ENCODE data around the gene INPP5A.
"Not testable (repeated sequence)": the region's sequence is repeated elsewhere in the genome, so short reads cannot be mapped to it uniquely, and the experiment has no call there.

The INPP5A gene

DNA sequence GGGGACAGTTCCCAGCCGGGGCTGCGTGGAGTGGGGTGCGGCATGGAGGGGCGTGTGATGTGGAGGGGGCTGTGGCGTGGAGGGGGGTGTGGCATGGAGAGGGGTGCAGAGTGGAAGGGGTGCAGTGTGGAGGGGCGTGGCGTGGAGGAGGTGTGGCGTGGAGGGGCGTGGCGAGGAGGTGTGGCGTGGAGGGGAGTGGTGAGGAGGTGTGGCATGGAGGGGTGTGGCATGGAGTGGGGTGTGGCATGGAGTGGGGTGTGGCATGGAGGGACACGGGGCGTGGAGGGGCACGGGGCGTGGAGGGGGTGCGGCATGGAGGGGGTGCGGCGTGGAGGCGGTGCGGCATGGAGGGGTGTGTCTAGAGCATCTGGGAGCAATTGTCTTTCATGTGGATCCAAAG is 214.8 kb downstream of the INPP5A start:
- DNase-seq, result no peak

DNA sequence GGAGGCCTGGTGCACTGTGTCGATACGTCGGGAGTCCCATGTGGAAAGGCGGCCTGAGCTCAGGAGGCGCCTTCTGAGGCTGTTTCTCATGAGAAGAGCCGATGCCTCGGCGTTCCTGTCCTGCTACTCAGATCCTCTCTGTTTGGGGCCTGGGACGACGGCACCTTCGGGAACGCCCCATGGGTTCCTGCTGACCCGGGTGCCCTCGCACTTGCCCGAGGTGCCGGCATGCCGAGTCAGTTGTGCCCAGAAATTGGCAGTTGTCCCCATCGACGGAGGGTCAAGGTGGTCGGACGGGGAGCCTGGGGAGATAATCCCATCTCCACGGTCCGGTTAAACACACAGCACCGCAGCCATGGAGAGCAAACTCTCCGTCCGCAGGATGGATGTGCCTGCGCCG is 215.4 kb downstream of the INPP5A start:
- no peak for DNase-seq

DNA sequence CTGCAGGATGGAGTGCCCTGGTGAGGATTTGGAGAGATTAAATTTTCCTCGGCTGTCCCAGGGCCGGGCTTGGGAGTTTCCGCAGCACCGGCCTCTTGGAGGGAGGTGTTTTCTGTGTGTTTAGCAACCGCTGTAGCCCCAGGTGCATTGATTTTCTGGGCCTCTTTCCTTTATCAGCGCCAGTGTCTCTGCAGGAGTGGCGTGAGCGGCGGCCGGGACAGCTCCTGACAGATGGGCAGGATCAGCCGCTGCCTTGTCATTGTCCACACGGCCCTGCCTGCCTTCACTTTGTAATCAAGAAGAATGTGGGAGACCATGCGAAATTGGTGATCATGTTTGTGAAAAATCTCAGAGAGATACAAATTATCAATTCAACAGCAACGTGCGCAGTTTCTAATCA is 216.0 kb downstream of the INPP5A start:
- no peak for DNase-seq

DNA sequence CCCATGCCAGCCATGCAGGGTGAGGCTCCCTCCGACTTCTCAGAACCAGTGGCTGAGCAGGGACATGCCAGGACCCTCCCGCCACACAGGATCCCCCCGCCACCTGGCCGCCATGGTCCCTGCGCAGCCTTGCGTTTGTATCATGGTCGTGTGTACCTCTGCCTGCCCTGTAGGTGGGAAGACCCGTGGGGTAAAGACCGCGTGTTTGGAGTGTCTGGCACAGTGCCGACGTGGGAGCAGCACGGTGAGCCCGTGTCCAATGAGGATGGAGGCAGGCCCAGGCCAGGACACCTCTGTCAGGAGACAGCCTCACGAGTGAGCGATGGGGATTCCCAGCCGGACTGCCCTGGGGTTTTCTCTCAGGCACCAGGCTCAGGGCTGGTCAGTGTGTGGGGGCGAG is 216.5 kb downstream of the INPP5A start:
- DNase-seq, result no peak

DNA sequence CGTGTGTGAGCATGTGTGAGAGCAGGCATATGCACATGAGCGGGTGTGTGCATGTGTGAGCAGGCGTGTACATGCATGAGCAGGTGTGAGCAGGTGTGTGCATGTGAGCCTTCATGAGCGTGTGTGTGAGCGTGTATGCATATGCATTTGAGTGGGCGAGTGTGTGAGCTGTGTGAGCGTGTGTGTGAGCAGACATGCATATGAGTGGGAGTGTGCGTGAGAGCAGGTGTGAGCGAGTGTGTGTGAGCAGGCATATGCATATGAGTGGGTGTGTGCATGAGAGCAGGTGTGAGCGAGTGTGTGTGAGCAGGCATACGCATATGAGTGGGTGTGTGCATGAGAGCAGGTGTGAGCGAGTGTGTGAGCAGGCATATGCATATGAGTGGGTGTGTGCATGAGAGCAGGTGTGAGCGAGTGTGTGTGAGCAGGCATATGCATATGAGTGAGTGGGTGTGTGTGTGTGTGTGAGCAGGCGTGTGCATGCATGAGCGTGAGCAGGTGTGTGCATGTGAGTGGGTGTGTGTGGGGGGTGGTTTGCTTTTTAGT is 217.7 kb downstream of the INPP5A start:
- DNase-seq, result no peak

DNA sequence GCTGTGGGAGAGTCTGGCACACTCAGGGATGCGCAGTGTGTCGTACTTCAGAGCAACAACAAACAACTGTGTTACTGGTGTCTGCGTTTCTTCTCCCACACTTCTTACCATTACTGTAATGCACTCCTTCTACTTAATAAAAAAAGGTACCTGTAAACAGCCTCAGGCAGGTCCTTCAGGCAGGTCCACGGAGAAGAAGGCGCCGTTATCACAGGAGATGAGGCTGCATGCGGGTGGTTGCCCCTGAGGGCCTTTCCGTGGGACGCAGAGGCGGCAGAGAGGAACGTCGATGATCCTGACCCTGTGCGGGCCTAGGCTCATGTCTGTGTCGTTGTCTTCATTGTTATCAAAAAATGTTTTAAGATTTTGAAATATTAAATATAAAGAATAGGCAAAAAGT is 219.0 kb downstream of the INPP5A start:
- no peak for DNase-seq

DNA sequence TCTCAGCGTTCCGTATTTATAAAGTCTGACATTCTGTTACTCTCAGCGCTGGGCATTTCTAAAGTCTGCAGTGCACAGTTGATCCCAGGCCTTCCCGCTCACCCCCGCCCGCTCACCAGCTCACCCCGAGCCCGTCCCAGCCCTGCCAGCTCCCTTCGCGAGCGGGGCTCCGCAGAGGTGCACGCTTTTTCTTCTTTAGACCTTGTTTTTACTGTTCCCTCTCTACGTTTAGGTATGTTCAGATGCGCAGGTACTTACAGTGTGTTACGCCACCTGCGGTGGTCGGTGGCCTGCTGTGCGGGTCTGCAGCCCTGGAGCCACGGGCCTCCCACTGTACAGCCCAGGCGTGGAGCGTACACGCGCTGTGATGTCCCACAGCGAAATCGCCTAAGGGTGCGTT is 219.6 kb downstream of the INPP5A start:
- DNase-seq, result no peak

DNA sequence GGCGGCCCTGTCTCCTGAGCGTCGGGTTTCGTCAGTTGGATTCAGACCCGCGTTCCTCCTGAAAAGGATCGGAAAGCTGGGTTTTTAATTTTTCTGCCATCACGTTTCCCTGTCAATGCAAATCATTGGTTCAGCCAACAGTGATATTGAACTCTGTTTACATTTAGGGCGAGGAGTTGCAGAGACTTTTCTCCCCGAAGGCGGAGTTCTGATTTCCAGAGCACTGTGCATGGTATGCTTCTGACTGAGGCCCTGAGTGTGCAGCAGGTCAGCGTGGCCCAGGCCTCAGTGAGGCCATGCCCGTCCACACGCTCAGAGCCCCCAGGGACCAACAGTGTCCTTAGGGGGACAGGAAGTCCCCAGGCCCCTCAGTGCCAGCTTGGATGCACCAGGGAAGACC is 221.3 kb downstream of the INPP5A start:
- DNase-seq, result no peak

DNA sequence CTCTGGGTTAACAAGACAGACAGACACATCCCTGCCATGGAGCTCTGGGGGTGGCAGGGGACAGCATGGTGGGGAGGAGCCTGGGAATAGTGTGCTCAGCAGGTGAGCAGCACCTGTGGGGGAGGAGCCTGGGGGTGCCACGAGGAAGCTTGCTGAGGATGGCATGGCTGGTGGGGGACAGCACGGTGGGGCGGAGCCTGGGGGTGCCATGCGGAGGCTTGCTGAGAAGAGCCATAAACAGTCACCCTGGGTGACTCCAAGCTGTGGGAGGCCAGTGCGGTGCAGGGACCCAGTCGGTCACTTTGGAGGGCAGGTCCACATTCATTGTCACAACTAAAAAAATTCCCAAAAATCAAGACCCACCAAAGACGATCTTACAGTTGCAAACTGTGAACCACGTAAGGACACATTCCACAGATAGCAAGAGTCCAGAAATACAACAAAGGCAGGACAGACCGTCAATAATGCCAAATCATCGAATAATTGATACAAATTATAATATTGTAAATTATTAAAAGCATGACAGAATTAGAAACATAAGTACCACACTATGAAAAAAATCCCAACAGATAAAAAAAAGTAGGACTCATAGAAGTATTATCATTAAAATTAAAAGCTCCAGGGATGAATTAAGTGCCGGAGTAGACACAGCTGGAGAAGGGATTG is 223.9 kb downstream of the INPP5A start:
- DNase-seq, result no peak

DNA sequence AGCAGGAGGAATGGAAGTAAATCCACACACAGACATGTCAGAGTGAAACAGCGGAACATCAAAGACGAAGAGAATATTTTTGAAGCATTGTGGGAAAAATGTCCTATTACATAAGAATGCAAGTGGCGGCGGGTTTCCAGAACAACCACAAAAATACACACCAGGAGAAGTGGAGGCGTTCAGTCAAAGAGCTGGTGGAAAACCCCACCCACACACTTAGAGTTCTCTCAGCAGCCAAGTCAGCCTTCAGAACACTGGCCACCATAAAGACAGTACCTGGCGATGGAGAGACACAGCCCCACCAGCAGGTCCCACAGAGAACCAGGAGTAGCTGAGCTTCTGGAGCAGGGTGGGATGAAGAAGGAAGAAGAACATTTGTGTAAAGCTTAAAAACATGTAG is 224.7 kb downstream of the INPP5A start:
- DNase-seq, result no peak

DNA sequence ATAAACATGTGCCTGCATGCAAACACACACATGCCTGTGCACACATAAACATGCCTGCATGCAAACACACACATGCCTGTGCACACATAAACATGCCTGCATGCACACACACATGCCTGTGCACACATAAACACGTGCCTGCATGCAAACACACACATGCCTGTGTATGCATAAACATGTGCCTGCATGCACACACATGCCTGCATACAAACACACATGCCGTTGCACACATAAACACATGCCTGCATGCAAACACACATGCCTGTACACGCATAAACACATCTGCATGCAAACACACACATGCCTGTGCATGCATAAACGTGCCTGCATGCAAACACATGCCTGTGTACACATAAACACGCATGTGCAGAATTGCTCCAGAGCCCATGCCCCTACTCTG is 226.0 kb downstream of the INPP5A start:
- DNase-seq, result no peak

DNA sequence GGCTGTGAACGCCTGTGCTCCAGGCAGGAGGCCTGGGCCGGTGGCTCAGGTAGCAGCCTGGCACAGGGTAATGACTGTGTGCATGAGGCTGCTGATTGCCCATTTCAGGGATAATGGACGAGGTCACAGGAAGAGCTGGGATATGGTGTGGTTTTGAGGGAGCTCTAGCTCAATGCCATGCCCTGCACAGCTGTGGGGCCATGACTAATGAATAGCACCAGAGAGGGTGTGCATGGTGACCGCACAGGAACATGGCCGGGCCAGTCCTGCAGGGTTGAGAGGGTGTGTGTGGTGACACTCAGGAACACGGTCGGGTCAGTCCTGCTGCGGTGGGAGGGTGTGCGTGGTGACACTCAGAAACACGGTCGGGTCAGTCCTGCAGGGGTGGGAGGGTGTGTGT is 226.5 kb downstream of the INPP5A start:
- DNase-seq, result no peak

DNA sequence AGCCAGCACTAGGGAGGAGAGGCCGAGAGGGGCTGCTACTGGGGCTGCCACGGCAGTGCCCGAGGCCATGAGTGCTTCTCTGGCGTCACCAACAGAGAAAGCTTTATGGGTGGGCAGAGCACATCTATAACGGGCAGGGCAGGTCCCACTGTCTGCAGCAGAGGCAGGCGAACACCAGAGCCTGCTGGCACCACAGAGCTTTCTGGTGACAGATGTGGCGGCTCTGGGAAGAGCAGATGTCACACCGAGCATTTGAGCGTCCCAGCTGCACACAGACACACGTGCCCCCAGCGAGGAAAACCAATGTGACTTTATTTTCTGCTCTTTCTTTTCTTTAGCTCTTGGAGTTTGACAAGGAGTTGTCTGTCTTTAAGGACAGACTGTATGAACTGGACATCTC is 227.8 kb downstream of the INPP5A start:
- no peak for DNase-seq

DNA sequence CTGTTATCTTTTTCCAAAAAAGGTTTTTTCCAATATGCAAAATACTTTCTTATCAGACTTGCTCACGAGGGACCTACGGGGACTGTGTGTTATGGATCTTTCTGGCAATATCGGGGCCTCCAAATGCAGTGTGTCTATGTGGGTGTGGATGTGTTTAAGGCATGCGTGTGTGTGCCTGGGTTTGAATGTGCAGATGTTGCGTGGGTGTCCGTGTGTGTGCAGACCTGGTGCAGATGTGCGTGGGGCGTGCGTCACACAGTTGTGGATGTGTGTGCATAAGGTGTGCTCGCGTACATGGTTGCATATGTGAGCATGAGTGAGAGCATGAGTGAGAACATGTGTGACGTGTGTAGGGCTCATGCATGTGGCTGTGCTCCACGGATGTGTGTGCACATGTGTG is 228.7 kb downstream of the INPP5A start:
- DNase-seq, result no peak

DNA sequence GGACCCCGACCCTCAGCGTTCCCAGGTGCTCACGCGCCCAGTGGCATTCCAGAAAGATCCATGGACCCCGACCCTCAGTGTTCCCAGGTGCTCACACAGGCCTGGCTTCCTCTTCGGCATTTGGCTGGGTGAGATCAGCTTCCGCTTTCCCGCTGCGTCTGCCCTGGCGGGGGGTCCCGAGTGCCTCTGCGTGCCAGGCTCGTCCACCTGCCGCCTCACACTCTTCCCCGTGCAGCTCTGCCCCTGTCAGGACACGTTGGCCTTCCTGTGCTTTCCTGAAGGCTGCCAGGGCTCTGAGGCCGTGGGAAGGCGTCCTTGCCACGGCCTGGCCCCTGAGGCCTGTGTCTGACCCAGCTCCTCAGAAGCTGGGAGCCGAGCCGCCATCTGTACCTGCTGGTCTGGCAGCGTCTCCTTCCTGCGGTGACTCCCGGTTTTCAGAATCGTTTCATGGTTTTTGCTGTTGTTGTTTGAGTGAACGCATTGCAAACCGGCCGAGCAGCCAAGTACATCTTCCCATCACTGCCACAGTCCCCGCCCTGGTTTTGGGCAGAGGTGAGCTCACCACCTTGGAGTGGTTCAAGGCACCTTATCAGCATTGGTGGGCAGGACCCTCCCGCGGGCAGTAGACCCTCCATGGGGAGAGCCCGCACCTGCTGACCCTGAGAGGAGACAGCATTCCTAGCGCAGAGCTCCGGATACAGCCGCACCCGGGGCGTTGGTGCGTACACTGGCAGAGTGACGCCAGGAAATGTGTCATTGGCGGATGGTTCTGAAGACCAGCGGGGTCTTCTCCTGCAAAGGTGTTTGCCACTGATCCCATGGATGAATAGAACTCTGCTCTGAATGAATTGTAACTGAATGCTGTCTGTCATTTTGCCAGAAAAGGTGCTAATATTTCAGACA is 231.0 kb downstream of the INPP5A start:
- DNase-seq, result no peak

DNA sequence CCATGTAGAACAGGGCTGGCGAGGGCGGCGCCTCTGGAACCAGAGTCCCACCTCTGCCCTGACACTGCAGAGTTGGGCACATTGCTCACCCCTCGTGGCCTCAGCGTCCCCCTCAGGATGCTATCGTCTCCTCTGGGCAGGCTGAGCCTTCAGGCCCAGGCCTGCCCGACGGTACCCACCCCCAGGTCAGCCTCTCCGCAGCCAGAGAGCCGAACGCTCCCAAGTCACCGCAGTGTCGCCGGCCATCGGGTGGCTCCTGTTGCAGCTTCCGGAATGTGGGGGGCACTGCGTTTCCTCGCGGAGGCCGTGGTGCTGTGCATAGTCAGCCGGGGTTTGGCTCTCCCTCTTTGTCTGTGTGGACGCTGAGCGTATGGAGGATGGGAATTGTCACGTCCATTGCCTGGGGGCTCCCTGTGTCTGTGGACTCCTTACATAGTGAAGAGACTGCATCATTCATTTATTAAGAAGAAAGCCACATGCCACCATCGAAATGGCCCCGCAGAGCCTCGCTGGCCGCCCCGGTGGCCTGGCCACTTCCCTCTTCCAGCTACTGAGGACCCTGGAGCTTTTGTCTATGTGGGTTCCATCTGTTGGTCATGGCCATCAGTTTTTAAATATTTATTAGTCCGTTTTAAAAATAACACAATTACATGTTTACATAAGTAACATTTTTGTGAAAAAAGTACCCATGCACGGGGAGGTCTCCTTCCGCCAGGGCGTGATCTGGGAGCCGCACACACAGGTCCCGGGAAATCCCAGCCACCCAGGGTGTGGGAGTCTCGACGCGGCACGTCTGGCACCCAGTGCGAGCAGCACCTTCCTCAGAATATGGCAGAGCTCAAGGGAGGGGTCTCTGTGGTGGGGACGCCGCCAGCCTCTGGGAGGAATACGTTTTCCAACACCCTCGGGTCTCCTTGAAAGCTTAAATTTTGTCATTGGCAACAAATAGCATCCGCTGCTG is 232.8 kb downstream of the INPP5A start:
- no peak for DNase-seq

DNA sequence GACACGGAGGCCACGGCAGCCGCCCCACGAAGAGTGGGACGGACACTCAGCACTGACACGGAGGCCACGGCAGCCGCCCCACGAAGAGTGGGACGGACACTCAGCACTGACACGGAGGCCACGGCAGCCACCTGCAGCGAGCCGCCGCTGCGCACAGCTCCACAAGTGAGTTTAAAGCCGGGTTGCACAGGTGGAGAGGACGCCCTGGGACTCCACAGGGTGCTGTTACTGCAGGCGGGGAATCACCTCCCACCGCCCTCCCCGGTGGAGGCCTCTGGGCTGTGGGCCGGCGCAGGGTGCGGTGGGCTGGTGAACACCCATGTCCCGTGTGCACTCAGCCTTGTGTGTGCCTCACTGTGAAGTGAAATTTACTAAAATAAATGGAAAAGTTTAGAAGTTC is 235.2 kb downstream of the INPP5A start:
- not testable (repeated sequence) for DNase-seq

DNA sequence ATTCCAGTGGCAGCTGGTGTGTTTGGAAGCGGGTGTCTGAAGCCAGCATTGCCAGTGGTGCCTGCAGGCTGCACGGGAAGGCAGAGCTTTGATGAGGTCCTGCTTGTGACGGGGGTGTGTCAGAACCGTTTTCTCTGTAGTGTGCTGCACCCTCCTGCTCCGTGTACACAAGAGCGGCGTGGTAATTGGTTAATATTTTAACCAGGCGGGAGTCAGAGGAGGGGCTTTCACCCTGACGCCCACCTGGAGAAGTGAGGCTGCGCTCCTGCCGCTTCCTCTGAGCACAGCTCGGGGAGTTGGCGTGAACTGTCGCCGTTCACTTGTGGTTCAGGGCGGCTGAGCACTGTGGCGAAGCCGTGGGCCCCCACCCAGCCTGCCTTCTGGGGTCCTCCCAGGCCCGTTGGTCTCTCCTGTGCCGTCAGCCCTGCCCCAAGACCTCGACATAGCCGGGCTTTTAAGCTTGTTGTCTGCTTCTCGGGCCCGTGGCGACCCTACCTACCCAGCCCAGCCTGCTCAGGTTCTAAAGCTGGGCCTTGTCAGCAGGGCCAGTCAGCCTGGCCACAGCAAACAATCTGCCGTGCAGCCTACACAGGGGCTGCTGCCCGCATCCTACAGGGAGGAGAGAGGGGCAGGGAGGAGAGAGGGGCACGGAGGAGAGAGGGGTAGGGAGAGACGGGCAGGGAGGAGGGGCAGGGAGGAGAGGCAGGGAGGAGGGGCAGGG is 236.8 kb downstream of the INPP5A start:
- no peak for DNase-seq

DNA sequence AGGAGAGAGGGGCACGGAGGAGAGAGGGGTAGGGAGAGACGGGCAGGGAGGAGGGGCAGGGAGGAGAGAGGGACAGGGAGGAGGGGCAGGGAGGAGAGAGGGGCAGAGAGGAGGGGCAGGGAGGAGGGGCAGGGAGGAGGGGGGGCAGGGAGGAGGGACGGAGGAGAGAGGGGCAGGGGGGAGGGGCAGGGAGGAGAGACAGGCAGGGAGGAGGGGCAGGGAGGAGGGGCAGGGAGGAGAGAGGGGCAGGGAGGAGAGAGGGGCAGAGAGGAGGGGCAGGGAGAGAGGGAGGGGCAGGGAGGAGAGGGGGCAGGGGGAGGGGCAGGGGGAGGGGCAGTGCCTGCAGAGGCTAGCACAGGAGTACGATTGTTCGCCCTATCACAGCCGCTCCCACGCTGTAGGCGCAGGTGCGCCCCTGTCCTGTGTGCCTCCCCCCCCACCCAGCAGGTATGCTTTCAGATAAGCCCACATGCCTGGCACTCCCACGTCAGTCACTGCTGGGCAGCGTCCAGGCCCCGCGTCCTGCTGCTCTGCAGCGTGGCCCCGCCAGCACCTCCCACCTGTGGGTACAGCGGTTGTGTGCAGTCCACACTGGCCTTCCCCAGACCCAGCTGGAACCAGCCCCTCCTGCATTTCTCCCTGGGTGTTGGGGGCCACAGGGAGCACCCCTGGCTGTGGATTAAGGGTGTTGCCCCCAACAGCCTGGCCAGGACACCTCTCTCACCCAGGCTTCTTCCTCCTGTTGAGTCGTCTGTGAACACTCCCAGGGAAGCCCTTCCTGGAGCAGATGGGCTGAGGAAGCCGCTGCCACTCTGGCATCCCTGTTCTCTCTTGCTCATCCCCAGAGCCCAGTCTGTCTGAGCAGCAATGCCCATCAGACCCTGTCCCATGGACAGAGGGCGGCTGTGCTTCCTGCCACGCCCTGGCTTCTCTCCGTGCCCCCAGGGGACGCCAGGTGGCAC is 237.6 kb downstream of the INPP5A start:
- no peak for DNase-seq

DNA sequence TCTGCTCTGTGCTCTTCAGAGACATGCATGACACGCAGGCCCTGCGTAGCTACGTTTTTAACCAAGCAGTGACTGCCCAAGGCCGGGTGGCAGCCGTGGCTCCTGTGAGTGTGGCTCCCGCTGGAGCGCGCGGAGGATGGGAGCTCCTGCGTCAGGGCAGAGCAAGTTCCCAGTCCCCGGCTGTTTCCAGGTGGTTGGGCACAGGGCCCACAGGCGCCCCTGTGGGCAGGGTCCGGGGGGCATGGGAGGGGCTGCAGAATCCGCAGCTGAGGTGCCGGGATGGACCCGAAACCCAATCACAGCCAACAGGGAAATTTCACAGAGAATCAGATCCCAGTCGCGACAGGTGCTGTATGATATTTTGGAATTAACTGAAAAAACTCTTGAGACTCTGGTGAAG is 238.6 kb downstream of the INPP5A start:
- no peak for DNase-seq

DNA sequence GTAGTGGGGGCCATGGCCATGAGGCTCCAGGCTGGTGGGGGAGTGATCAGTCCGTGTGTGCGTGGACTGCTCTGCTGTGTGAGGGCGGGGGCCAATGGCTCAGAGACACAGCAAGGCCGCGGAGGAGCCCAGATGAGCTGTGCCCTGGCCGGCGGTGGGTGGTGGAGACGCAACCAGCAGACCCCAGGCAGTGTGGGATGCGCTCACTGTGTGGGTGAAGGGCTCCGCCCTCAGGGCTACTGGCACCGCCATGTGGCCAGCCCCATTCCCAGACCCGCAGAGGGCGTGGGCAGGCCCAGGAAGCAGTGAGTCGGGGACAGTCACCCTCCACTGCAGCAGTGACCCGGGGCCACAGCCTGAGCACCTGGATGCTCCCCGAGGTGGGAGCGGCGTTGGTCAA is 239.2 kb downstream of the INPP5A start:
- no peak for DNase-seq

Data from NCI-H446 (cell line).